NT2/D1 (cell line): Measurements from ENCODE around the gene DHFR2.

Experiments used
- SUZ12 ChIP-seq: IDR thresholded peaks from 2 replicates; pipeline ENCODE4 v1.6.1; 2011; ENCODE audit not compliant: insufficient read length, insufficient read depth; ENCODE audit errors: extremely low read depth
- YY1 ChIP-seq: IDR thresholded peaks from 2 replicates; pipeline ENCODE4 v1.6.1; 2011; ENCODE audit not compliant: insufficient read length, insufficient read depth
- ZNF274 ChIP-seq: IDR thresholded peaks from 2 replicates; pipeline ENCODE4 v1.6.1; 2011; ENCODE audit warnings: mild to moderate bottlenecking, low read depth, low read length

DNA sequence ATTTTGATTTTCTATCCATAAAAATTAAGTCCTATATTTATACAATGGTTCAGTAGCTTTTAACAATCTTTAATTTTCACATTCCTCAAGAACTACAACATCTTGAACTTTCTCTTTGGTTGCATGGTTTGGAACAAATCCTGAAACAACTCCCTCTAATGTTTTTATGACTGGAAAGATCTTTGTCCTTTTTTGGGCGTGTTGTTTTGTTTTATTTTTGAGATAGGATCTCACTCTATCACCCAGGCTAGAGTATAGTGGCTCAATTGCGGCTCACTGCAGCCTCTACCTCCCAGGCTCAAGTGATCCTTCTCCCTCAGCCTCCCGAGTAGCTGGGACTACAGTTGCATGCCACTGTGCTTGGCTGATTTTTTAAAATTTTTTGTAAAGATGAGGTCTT lies 38.3 kb downstream of the DHFR2 start:
- TF ChIP-seq YY1: no peak
- TF ChIP-seq ZNF274: no peak
- no peak for TF ChIP-seq SUZ12
